ENCODE data around the gene HPCAL1. TPM values are rescaled to one million over a fixed set of nuclear protein-coding genes. Genes with fewer than 3 reads are reported as not detected.

The HPCAL1 gene
- total RNA-seq, 4 donors from 2014 or later = 11.1 to 122 (median 48.9) TPM

GRCh38 chr2:10436583-10437110, 133.9 kb downstream of the HPCAL1 start:
- Histone ChIP-seq H3K36me3 (no peaks in the 10 kb centered on the region), H3K4me1 (no peaks in the 10 kb centered on the region), H3K27ac (no peak overlapping the region), H3K4me3 (no peak overlapping the region), H3K9me3 (no peaks in the 10 kb centered on the region), H3K27me3 (no peaks in the 10 kb centered on the region)
- TF ChIP-seq CTCF (IDR thresholded peaks at IDR 0.05) (no peak), POLR2A (IDR thresholded peaks at IDR 0.05) (no peak)
- no peak for DNase-seq
- intact Hi-C loops (cut with DNase I; ENCODE audit: low total_unique reads) = loop anchor here (2.0 kb wide), 1 partner anchor 314 kb away; the partner anchor contains the start of gene RRM2

GRCh38 chr2:10437806-10438205, 135.1 kb downstream of the HPCAL1 start:
- no peak overlapping the region for H3K4me3 ChIP-seq
- intact Hi-C loops (cut with DNase I; ENCODE audit: low total_unique reads) = loop anchor here (2.0 kb wide), 1 partner anchor 315 kb away; the partner anchor contains the start of gene RRM2
- no peaks in the 10 kb centered on the region for H3K36me3 ChIP-seq
- H3K27me3 ChIP-seq = no peaks in the 10 kb centered on the region
- TF ChIP-seq POLR2A (IDR thresholded peaks at IDR 0.05) = no peak
- TF ChIP-seq CTCF (IDR thresholded peaks at IDR 0.05) = no peak
- H3K27ac ChIP-seq = no peak overlapping the region
- H3K4me1 ChIP-seq = no peaks in the 10 kb centered on the region
- DNase-seq = no peak
- no peaks in the 10 kb centered on the region for H3K9me3 ChIP-seq

DNA sequence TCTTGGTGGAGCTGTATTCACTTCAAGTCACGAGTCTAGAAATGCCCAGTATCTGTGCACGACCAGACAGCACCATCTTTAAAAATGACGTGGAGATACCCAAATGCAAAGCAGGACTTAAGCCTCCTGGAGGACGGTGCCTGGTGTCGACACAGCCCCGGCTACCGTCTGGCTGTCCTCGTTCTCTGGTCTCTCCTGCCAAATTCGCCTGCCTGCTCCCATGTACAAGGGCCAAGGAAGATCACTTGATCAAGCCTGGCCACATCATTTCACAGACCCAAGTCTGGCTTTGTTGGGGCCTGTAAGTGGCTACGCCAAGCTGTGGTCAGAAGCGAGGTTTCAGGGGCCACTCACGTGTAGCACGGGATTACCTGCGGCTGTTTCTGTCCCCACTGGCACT, 136.0 kb downstream of the HPCAL1 start:
- no peaks in the 10 kb centered on the region for H3K36me3 ChIP-seq
- no peak for DNase-seq
- no peak overlapping the region for H3K27ac ChIP-seq
- H3K4me3 ChIP-seq = no peak overlapping the region
- no peaks in the 10 kb centered on the region for H3K4me1 ChIP-seq
- no peak for TF ChIP-seq CTCF (IDR thresholded peaks at IDR 0.05)
- TF ChIP-seq POLR2A (IDR thresholded peaks at IDR 0.05) = no peak
- H3K27me3 ChIP-seq = no peaks in the 10 kb centered on the region
- intact Hi-C loops (cut with DNase I; ENCODE audit: low total_unique reads) = no loop called here
- H3K9me3 ChIP-seq = no peaks in the 10 kb centered on the region

- Histone ChIP-seq H3K4me3 (no peak overlapping the region), H3K36me3 (no peaks in the 10 kb centered on the region), H3K4me1 (no peaks in the 10 kb centered on the region), H3K27ac (no peak overlapping the region), H3K9me3 (no peaks in the 10 kb centered on the region), H3K27me3 (no peaks in the 10 kb centered on the region)
- no peak for DNase-seq
- TF ChIP-seq CTCF (IDR thresholded peaks at IDR 0.05) (no peak), POLR2A (IDR thresholded peaks at IDR 0.05) (no peak)
- intact Hi-C loops (cut with DNase I; ENCODE audit: low total_unique reads) = no loop called here
Measured at GRCh38 chr2:10439185-10439879, 136.6 kb downstream of the HPCAL1 start.

- Histone ChIP-seq H3K4me3 (no peak overlapping the region), H3K27me3 (no peaks in the 10 kb centered on the region), H3K4me1 (no peaks in the 10 kb centered on the region), H3K36me3 (no peaks in the 10 kb centered on the region), H3K27ac (no peak overlapping the region), H3K9me3 (no peaks in the 10 kb centered on the region)
- intact Hi-C loops (cut with DNase I; ENCODE audit: low total_unique reads) = no loop called here
- no peak for TF ChIP-seq CTCF (IDR thresholded peaks at IDR 0.05)
- no peak for TF ChIP-seq POLR2A (IDR thresholded peaks at IDR 0.05)
- DNase-seq = no peak
Measured at GRCh38 chr2:10439971-10440370, 137.3 kb downstream of the HPCAL1 start.
